Activated T-cell treated with anti-CD3 and anti-CD28 coated beads for 1 hour (primary cell): ENCODE measurements around the gene ZNF83.
A peak's percentile ranks its signal among the peaks of the same experiment; 100 is the strongest.
"Not testable (repeated sequence)": the region's sequence is repeated elsewhere in the genome, so short reads cannot be mapped to it uniquely, and the experiment has no call there.

Experiments
- DNase-seq: peaks from one replicate; pipeline ENCODE4 v3.0.0-alpha.2; 2020; ENCODE audit warnings: low read depth

The ZNF83 gene

GRCh38 chr19:52639996-52640395 lies 1.8 kb upstream of the ZNF83 start:
- no peak for DNase-seq

DNA sequence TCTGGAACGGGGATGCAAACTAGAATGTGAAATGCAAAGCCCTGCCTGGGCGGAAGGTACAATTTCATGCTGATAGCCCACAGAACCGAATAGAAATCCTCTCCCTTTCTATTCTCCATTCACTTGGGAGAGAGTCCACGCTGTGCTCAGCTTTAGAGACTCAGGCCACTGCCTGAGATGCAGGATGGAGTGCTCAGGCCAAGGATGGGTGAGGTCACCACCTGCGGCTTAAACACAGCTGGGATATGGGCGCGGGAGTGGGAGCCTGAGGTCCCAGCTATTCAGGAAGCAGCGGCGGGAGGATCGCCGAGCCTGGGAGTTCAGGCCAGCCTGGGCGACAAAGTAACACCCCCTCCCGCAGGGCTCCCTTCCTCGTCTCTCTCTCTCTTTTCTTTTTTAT lies 446 bp upstream of the ZNF83 start:
- no peak for DNase-seq

GRCh38 chr19:52635786-52636570 lies 2.2 kb downstream of the ZNF83 start:
- no peak for DNase-seq

- DNase-seq = not testable (repeated sequence)
These were observed 10.7 kb downstream of the ZNF83 start for GRCh38 chr19:52627441-52627840.

DNA sequence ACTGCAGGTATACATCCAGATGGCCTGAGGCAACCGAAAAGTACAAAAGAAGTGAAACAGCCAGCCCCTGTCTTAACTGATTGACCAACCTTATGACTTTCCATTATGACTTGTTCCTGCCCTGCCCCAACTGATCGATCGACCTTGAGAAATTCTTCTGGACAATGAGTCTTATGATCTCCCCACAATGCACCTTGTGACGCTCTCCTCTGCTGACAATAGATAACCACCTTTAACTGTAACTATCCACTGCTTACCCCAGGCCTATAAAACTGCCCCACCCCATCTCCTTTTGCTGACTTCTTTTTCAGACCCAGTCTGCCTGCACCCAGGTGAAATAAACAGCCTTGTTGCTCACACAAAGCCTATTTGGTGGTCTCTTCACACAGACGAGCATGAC lies 11.2 kb downstream of the ZNF83 start:
- DNase-seq = no peak

GRCh38 chr19:52622261-52622660 lies 15.9 kb downstream of the ZNF83 start:
- no peak for DNase-seq

- no peak for DNase-seq
These were observed 16.8 kb downstream of the ZNF83 start for GRCh38 chr19:52621376-52621775.

GRCh38 chr19:52613299-52613906 lies 24.8 kb downstream of the ZNF83 start:
- no peak for DNase-seq

DNA sequence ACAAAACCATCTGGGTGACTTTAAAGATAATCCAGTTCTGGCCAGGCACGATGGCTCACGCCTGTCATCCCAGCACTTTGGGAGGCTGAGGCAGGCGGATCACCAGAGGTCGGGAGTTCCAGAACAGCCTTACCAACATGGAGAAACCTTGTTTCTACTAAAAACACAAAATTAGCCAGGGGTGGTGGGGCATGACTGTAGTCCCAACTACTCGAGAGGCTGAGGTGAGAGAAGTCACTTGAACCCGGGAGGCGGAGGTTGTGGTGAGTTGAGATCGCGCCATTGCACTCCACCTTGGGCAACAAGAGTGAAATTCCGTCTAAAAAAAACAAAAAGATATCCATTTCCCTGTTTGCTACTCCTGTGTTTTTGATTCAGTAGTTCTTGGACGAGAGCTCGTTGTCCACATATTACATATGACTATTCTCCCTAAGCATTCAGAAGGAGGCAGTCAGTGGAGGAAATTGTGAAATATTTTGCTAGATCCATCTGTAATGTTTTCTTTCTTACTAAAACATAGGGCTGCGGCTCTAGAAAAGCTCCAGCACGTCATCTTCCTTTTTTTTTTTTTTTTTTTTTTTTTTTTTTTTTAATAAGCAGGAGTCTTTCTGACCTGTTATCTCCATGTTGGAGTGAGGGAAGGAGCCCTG lies 34.5 kb downstream of the ZNF83 start:
- DNase-seq = no peak

- no peak for DNase-seq
These were observed 35.2 kb downstream of the ZNF83 start for GRCh38 chr19:52602941-52603340.

- DNase-seq = not testable (repeated sequence)
These were observed 36.2 kb downstream of the ZNF83 start for GRCh38 chr19:52601974-52602366.

DNA sequence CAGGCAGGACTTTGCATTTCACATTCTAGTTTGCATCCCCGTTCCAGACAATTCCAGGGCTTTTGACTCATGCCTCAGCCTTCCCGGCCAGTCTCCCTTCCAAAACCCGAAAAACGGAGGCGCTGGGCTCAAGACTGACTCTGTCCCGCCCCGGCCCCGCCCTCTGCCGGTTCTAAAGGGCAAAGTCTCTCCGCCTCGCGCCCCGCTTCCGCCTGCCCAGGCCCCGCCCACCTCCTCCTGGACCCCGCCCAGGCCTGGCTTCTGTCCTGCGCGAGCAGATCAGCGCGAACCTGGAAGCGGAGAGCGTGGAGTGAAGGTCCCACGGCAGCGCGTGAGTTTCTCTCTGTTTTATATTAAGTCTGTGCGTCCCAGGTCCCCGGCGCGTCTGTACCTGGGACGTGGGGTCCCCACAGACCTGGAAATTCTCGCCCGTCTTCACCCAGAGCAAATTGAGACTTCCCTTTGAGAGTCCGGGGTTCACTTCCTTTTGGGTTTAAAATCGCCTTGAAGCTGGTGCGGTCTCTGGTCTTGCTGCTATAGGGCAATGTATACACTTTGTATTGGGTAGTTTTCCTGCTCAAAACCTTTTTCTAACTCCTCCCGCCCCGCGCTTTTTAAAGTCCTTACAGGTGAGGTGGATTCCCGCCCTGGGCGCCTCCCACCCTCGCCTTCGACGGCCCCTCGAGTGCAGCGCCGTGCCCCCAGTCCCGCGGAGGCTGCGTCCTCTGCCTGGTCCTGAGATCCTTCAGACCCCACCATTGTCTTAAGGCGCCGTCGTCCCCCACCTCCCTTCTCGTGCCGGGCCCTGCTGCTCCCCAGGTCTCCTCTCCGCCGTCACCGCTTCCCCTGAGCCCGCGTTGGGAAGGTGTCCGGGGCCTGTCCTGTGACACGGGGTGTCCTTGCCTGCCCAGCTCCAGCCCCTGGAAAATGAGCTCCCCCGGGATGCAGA lies 36.9 kb downstream of the ZNF83 start:
- DNase-seq = peak; percentile 96

DNA sequence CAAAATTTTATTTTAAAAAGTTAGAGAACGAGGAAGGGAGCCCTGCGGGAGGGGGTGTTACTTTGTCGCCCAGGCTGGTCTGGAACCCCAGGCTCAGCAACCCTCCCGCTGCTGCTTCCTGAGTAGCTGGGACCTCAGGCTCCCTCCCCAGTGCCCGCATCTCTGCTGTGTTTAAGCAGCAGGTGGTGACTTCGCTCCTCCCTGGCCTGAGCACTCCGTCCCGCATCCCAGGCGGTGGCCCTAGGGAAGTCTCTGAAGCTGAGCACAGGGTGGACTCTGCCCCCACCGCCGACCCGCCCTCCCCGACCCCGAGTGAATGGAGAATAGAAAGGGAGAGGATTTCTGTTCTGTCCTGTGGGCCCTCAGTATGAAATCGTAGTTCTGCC lies 37.5 kb downstream of the ZNF83 start:
- DNase-seq = no peak

DNA sequence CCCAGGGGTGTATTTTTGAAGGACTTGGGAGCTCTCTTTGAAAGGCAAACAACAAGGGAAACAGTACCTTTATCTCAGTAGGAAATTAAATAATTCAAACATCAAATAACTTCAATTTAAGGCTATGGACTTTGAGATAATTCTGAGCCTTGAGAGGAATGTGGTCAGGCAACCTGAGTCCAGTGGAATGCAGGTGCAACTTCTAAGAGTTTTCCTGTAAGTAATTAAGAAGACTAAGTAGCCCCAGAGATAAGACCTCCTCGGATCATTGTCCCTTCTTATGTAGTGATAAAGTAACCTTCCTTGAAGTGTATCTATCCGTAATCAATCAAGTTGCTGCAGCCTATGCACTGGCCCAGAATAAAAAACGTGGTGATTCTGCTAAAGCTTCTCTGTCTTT lies 38.9 kb downstream of the ZNF83 start:
- DNase-seq = no peak

- DNase-seq = not testable (repeated sequence)
These were observed 44.7 kb downstream of the ZNF83 start for GRCh38 chr19:52593441-52593840.

GRCh38 chr19:52592301-52592700 lies 45.9 kb downstream of the ZNF83 start:
- DNase-seq = no peak

GRCh38 chr19:52590728-52591127 lies 47.4 kb downstream of the ZNF83 start:
- no peak for DNase-seq

- no peak for DNase-seq
These were observed 52.6 kb downstream of the ZNF83 start for GRCh38 chr19:52585604-52586003.

GRCh38 chr19:52584736-52585440 lies 53.3 kb downstream of the ZNF83 start:
- no peak for DNase-seq

GRCh38 chr19:52570000-52570861 lies 67.9 kb downstream of the ZNF83 start, which contains the start of gene ZNF701:
Gene ZNF701, plus strand, starts transcription at chr19:52570287. Its CDS starts 3,861 bp downstream, at chr19:52574148.
- DNase-seq = peak; percentile 93
